Right atrium auricular region (tissue), 2 donors: Measurements from ENCODE around the gene PSKH1. TPM values are rescaled to one million over a fixed set of nuclear protein-coding genes. Genes with fewer than 3 reads are reported as not detected.
"Not testable (repeated sequence)": the region's sequence is repeated elsewhere in the genome, so short reads cannot be mapped to it uniquely, and the experiment has no call there.

Experiments
- DNase-seq: peaks from one replicate; pipeline ENCODE4 v3.0.0-alpha.2; 2019; ENCODE audit warnings: low spot score
- H3K27ac ChIP-seq, 2 donors: fragments of 200-600 bp; sonication (generic); 1 replicate in 1 of 2; 2 replicates in 1 of 2; pipeline ENCODE4 v1.5.1; 2016 to 2019
- H3K27me3 ChIP-seq, 2 donors: fragments of 200-600 bp; sonication (generic); one replicate each; pipeline versions ENCODE4 v1.5.1 to v1.6.0; 2017 to 2019
- H3K36me3 ChIP-seq: fragments of 200-600 bp; sonication (generic); one replicate; pipeline ENCODE4 v1.5.1; 2016
- H3K4me1 ChIP-seq, 2 donors: fragments of 200-600 bp; sonication (generic); one replicate each; pipeline versions ENCODE4 v1.5.1 to v1.6.0; 2017 to 2019
- H3K4me3 ChIP-seq, 2 donors: fragments of 200-600 bp; sonication (generic); 1 replicate in 1 of 2; 2 replicates in 1 of 2; pipeline ENCODE4 v1.5.1; 2017 to 2019; ENCODE audit warnings: mild to moderate bottlenecking in 1 of 2, moderate library complexity in 1 of 2
- H3K9me3 ChIP-seq, 2 donors: fragments of 200-600 bp; sonication (generic); one replicate each; pipeline ENCODE4 v1.5.1; 2019
- total RNA-seq, 2 donors: library from RNA; depleted of rRNA; stranded (reverse); fragments of >200 nt; gene quantifications; one replicate each; pipeline ENCODE4 v1.1.0, GENCODE V29; 2016
- TF ChIP-seq, protein P1 (sequence below), 2 donors: fragments of 200-600 bp; sonication (generic); IDR thresholded peaks; one replicate each; pipeline ENCODE4 v1.5.1; 2019; ENCODE audit warnings: antibody characterized with exemption in 2 of 2

The PSKH1 gene
- total RNA-seq, 2 donors from 2014 or later, result 18.4 to 23.2 TPM

DNA sequence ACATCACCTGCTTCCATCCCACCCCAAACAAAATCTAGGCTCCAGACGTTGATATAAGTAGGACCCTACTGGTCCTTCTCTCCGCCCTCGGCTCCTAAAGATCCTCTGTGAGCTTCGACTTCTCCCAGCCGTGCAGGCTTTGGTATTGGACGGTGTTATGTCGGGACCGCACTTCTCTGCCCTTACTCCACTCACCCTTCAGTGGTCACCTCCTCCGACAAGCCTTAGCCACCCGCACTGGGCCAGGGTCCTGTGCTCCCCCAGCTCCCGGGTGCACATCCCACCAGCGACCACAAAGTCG is 42.0 kb downstream of the PSKH1 start:
- Histone ChIP-seq H3K27ac (peak overlapping the region; percentile 87 to 88), H3K4me3 (peak overlapping the region; percentile 66 to 81), H3K9me3 (no peaks in the 10 kb centered on the region), H3K36me3 (peaks cover 11% of the 10 kb centered on the region), H3K4me1 (peaks cover 0 to 27% of the 10 kb centered on the region in 2 donors), H3K27me3 (no peaks in the 10 kb centered on the region)
- no peak for DNase-seq
- TF ChIP-seq, protein P1, sequence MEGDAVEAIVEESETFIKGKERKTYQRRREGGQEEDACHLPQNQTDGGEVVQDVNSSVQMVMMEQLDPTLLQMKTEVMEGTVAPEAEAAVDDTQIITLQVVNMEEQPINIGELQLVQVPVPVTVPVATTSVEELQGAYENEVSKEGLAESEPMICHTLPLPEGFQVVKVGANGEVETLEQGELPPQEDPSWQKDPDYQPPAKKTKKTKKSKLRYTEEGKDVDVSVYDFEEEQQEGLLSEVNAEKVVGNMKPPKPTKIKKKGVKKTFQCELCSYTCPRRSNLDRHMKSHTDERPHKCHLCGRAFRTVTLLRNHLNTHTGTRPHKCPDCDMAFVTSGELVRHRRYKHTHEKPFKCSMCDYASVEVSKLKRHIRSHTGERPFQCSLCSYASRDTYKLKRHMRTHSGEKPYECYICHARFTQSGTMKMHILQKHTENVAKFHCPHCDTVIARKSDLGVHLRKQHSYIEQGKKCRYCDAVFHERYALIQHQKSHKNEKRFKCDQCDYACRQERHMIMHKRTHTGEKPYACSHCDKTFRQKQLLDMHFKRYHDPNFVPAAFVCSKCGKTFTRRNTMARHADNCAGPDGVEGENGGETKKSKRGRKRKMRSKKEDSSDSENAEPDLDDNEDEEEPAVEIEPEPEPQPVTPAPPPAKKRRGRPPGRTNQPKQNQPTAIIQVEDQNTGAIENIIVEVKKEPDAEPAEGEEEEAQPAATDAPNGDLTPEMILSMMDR (IDR thresholded peaks at IDR 0.05), result no peak

- Histone ChIP-seq H3K27ac (peak overlapping the region; percentile 87 to 88), H3K4me3 (peak overlapping the region; percentile 66 to 81), H3K36me3 (peaks cover 16% of the 10 kb centered on the region), H3K4me1 (peaks cover 0 to 27% of the 10 kb centered on the region in 2 donors), H3K9me3 (no peaks in the 10 kb centered on the region), H3K27me3 (no peaks in the 10 kb centered on the region)
- TF ChIP-seq, protein P1 (IDR thresholded peaks at IDR 0.05), result no peak
- DNase-seq, result peak; percentile 95
Measured at GRCh38 chr16:67935402-67936123, 42.5 kb downstream of the PSKH1 start.

GRCh38 chr16:67936124-67936879 is 43.2 kb downstream of the PSKH1 start, which contains the start of gene PSMB10:
Gene PSMB10, minus strand, starts transcription at chr16:67936850. Its CDS starts 101 bp downstream, at chr16:67936749.
- Histone ChIP-seq H3K4me1 (peaks cover 0 to 27% of the 10 kb centered on the region in 2 donors), H3K27ac (peak within 1 kb of the TSS; percentile 87 to 88), H3K36me3 (peaks cover 16% of the 10 kb centered on the region), H3K27me3 (no peaks in the 10 kb centered on the region), H3K9me3 (no peaks in the 10 kb centered on the region), H3K4me3 (peak within 1 kb of the TSS; percentile 66 to 81)
- no peak for DNase-seq
- TF ChIP-seq, protein P1 (IDR thresholded peaks at IDR 0.05), result no peak

DNA sequence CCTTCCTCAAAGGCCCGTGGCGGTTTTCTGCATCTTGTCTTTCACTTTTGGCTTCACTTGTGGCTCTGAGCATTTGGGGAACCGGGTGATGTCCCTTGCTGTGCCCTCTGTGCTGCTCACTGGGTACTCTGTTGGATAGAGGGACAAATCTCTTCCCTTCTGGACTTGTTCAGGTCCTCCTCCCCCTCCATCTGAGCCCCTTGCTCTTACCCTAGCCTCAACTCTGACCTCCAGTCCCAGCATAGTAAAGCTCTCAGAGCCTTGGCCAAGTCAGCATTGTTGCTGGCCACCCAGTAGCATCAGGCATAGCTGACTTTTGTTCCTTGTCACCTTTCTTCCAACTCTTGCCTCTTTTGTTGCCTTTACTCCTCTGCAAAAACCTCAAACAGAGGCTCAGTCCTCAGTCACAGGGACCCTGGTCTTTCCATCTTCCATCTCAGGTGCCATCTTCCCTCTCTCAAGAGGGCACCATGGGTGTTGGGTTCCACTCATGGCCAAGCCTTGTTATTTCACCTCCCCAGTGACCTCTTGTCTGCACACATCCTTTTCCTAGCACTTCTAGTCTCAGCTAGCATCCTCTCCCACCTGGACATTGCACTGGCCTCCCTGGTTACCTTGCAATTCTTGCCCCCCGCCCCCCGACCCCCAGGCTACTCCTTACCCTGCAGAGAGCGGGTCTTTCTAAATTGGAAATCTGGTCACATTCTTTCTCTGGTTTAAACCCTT is 44.0 kb downstream of the PSKH1 start:
- DNase-seq, result peak; percentile 82
- Histone ChIP-seq H3K4me3 (peak overlapping the region; percentile 66 to 81), H3K27ac (peak overlapping the region; percentile 87 to 88), H3K27me3 (no peaks in the 10 kb centered on the region), H3K36me3 (peaks cover 24% of the 10 kb centered on the region), H3K4me1 (peaks cover 0 to 31% of the 10 kb centered on the region in 2 donors), H3K9me3 (no peaks in the 10 kb centered on the region)
- TF ChIP-seq, protein P1 (IDR thresholded peaks at IDR 0.05), result no peak

GRCh38 chr16:67937713-67938112 is 44.7 kb downstream of the PSKH1 start:
- not testable (repeated sequence) for DNase-seq
- peaks cover 0 to 37% of the 10 kb centered on the region in 2 donors for H3K4me1 ChIP-seq

More at GRCh38 chr16:67937713-67938112, 44.7 kb downstream of the PSKH1 start:
- not testable (repeated sequence) for H3K27me3 ChIP-seq, H3K4me3 ChIP-seq, H3K9me3 ChIP-seq, H3K27ac ChIP-seq
- H3K36me3 ChIP-seq, result peaks cover 30% of the 10 kb centered on the region
